Fibroblast of upper back skin (primary cell): ENCODE data around the gene MELTF.

Source experiments
- DNase-seq: peaks from one replicate; pipeline ENCODE4 v3.0.0-alpha.2; 2013

MELTF gene

DNA sequence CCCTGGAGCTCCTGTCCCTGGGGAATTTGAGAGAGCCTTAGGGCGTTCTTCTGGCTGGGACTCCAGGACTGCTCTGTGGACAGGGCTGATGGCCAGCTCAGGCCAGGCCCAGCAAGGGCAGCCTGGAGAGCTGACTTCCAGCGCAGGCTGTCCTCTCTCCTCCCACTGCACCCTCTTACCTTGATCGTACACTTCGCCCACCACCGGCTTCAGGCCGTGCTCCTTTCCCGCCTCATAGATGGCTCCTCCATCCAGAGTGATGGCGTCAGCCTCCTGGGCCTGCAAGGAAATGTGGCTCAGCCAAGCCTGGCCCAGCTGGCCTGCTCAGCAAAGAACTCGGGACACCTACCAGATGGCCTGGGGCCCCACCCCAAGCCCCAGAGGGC, 3.1 kb downstream of the MELTF start:
- DNase-seq = no peak

DNA sequence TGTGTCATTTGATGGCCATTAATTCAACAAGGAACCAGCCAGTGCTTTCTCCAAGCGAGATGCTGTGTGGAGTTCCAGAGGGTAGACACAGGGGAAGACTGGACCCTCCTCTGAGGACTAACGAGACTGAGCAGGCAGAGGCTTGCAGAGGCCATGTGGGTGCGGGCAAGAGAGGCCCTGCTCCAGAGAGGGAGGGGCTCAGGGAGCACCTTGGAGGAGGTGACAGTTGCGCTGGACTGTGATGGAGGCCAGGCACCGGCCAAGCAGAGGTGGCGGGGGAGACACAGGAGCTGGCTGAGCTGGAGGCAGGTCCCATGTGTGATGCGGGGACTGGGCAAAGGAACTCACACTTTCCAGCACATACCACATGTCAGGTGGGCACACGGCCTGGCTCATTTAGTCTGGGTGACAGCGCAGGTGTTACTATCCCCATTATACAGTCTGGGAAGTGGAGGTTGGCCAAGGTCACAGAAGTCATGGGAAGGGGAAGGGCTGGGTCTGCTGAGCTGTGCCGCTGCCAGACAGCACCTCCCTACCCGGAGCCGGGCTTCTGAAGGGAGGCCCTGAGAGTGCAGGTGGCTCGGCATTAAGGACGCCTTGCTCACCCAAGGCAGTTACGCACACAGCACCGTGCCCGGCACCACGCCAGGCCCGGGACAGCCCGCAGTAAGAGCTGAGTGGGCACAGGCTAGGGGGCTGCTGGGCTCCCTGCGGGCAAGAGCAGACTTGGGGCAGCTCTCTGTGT, 3.7 kb downstream of the MELTF start:
- no peak for DNase-seq

DNA sequence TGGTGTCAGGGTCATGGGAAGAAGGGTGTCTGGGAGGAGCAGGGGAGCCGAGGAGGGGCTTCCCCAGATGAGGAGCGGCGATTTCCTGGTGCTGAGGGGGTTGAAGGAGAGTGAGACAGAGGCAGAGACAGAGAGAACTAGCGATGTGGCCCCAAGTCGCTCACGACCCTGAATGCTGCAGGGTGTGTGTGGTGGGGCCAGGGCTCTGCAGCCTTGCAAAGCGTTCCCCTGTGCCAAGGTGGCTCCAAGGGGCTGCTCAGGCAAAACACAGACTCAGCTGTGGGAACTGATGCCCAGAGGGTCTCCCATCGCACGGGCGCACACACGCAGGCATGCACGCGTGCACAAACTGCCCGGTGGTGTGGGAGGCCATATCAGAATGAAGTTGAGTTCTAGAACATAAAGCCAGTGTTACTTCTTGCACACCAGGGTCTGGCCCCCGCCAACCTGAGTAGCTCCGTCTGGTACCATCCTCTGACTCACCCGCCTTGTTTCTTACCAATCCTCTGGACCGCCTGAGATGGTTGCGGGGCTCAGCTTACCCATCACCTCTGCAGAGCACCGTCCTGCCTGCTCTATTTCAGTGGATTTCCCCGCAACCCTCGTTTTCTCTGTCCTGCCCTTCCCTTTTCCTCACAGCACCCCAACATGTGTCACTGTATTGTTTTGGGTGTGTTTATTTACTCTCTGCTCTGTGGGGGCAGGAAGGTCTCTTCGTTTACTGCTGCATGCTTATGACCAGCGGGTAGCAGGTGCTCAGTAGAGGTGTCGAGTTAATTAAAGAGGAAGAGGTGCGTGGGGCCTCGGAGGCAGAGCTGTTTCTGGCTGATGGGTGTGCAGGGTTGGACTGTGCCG, 4.5 kb downstream of the MELTF start:
- no peak for DNase-seq

DNA sequence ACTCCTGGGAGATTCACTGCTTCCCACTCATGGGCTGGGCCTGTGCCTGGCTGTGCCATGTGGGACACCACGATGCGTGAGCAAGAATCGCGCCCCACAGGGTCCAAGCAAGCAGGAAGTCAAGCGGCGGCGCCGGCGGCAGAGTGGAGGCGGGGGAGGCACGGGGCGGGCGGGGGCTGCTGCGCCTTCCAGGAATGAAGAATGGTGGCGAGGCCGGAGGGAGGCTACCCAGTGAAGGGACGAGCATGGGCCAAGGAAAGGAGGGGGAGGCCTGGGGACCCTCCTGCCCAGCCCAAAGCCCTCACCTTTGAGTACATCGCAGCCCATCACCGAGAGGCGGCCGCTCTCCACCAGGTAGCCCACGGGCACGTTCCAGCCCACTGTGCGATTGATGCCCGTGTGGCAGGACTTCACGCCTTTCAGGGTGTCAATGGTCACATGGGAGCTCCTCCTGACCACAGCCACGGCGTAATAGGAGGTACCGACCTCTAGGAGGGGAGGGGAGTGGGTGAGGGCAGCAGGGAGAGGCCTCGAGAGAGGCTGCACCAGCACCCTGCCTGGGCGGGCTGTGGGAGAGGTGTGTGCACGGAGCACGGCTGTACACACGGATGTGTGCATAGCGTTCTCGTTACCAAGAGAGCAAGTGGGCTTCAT, 5.5 kb downstream of the MELTF start:
- DNase-seq = no peak

DNA sequence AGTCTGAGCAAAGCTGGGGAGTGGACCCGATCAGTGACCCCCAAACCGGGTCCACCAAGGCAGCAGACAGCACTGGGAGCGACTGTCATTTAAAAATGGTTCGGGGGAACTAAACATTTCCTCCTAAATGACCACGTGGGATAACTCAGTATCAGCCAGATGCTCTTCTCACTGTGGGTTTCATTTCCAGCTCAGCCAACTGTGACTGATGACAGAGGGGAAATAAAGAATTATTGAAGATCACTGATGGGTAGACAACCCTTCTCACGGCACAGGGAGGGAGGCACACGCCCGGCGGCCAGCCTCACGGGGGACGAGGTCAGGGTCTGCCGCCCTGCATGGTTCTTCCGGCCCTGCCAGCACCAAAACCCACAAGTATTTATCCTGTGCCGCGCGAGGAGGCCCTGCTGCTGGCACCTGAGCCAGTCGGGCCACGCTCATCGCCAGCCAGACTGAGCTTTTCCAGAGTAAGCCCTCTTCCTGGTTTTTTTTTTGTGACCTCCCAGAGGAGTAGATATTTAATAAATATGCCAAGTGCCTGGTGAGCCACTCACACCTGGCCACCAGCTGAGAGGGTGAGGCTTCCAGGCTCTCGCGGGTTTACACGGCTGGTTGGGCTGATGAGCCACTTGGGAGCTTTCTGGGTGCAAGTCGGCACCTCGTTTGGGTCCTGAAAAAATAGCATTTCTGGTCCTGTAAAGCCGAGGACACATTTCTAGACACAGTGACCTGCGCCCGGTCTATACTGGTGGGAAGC, 6.2 kb downstream of the MELTF start:
- no peak for DNase-seq

DNA sequence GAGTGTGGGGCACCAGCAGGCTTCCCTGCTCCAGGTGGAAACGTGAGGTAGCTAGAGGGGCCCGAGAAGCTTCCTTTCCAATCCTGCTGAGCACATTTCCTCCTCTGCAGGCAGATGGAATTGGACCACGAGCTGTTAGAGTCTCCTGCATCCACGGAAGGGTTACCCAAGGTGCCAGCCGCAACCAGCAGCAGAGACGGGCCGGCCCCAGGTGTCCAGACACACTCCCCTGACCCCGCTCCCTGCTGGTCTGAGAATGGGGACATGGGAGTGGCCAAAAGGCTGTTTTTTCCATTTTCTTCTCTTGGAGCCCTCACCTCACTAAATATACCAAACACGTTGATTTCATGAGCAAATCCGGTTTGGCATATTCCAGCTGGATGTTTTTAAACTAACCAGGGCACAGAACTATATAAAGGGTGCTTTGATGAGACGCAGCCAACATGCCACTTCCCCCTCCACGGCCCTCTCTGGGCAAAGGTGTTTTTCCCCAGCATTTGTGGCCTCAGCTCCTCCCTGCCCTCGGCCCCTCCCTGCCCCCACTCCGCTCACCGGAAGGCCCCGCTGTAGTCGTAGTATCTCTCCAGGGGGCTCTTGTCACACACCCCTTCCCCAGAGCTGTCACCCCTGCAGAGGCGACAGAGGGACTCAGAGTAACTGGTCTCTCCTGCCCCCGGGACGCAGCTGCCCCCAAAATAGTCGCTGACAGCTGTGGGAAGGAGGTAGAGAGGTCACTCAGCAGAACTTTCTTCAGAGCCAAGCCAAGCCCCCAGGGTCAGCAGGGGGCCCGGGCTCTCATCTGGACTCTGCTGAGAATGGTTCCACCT, 7.0 kb downstream of the MELTF start:
- no peak for DNase-seq

DNA sequence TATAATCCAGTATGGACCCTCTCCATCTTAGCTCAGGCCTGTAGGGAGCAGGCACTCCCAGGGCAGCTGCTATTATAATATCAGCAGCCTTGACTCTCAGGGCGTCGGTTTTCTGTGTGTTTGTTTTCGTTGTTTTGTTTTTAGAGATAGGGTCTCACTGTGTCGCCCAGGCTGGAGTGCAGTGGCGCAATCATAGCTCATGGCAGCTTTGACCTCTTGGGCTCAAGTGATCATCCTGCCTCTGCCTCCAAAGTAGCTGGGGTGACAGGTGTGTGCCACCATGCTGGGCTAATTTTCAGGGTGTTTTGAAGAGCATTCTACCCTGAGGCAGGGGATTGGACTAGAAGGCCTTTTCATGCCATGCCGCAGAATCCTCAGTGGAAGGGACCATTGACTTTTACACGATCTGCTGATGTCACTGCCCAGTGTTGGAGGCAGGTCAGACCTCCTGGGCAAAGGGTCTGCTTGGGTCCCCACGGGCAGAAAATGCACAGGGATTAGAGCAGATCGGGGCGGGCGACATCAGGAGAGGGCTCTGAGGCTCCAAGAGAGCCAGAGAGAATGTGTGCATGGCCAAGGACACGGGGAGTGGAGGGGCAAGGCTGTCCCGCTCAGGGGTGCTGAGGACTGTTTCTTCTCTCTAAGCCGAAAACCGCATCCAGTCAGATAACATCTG, 7.8 kb downstream of the MELTF start:
- DNase-seq = no peak

DNA sequence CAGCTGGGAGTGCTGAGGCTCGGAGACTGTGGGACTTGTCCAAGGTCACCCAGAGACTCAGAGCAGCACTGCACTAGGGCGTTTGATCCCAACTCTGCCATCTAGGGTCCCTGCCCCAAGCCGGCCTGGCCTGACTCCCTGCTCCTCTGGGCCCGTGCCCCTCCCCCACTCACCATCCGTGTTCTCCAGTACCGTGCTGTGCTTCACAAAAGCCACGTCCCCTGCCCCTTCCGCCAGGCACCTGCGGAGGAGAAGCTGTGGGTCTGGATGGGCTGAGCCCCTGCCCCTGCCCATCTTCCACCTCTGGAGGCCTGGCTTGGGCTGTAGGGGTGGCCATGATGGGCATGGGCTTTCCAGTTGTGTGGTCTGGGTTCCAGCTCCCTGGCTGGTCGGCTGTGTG, 8.4 kb downstream of the MELTF start:
- no peak for DNase-seq

DNA sequence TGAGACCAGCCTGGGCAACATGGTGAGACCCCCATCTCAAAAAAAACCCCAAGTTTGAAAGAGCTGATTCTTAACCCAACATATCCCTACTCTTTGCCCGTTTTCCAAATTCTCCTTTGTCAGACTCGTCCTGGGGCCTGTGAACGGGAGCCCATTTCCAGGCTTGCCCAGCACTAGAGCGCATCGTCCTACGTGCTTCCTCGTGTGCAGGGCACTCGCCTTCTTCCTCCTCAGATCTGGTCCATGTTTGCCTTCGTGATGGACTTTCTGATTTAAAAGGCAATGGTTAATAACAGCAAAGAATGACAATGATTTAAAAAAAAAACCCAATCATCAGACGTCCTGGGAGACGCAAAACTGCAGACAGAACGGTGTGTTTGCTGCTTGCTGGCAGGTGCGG, 10.1 kb downstream of the MELTF start:
- no peak for DNase-seq

DNA sequence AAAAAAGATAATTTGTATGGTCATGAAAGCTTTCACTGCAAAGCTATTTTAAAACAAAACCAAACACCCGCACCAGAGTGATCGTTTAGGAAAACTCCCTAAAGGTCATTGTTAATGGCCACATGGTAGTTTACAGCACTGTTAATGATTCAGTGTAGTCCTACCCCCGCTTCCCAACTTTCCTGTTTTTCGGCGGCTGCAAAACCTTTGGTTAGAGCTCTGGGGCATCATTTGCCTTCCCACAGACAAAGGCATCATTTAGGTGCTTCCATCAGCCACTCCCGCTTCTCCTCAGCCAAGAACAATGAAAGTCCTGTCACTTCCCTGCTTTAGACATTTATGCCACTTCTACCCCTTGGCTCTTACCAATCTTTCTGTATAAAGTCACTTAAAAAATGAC, 10.6 kb downstream of the MELTF start:
- DNase-seq = no peak

DNA sequence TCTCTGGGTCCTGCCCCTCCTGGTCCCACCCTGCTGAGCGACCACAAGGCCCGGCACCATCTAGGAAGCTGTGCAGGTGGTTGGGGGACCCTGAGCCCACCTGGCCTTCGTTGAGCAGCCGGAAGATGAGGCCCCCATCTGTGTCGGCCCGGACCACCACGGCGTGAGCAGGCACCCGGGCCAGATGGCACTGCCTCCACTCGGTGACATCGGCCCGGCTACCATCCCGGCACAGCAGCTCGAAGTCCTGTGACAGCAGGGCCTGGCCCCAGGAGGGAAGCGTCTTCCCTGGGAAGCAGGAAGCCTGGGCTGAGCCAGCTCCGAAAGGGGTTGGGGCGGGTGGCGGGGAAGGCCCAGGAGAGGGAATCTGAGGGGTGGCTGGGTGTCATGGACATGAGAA, 12.6 kb downstream of the MELTF start:
- DNase-seq = no peak

DNA sequence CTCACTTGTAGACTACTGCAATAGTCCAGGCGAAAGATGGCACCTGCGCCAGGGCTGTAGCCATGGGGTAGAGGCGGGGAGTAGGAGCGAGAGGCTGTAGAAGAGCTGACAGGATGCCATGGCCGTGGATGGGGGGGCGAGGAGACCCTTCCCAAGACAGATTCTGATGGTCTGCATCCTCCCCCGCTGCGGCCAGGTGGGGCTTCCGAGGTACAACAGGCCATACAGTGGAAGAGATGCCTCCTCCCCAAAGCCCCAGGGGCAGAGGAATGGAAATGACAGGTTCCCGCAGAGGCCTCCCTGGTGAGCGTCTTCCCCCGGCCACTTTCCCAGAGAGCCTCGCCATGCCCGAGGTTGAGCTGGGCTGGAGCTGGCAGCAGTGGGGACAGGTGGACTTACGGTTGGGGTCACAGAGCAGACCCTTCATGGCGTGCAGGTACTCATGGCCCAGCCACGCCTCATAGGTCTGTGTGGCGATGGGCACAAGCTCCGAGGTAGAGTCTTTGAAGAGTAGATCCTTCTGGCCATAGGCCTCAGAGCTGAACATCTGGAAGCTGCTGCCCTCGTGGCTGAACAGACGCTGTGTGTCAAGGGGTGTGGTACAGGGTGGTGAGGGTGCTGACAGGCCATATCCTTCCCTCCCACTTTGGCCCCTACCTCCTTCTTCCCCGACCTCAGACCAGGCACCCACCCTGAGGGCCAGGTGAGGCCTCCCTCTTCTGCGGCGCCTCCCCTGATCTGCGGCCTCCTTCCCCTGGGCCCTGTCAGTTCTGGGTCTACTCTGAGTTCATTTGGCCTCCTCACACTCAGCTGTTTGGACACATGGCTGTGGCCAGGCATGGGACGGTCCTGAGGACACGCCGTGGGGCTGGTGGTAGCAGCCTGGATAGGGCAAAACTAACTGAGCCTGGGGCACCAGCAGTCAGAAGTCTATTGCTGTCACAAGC, 13.6 kb downstream of the MELTF start:
- no peak for DNase-seq

DNA sequence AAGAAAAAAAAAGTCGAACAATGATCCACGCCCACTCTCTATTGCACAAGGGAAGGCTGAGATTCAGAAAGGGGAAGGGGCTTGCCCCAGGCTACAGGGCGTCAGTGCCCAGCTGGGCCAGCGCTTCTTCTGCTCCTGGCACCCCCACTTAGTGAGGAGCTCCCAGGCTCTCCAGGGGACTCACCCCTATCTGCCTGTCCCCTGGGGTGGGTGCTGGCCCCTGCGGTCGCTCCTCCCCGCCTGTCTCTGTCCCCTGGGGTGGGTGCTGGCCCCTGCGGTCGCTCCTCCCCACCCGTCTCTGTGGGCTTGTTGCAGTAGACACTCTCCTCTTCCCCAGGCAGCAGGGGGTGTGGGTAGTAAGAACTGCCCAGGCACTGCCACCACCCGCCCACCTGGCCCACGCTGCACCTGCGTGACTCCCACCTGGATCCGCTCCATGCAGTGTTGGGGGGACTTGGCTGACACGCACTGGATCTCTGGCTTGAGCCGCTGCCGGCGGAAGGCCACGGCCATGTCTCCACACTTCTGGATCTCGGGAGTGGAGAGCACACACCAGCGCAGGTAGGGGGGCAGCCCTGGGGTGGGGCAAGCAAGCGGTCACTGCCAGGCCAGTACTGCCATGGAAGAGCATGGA, 14.6 kb downstream of the MELTF start:
- no peak for DNase-seq

DNA sequence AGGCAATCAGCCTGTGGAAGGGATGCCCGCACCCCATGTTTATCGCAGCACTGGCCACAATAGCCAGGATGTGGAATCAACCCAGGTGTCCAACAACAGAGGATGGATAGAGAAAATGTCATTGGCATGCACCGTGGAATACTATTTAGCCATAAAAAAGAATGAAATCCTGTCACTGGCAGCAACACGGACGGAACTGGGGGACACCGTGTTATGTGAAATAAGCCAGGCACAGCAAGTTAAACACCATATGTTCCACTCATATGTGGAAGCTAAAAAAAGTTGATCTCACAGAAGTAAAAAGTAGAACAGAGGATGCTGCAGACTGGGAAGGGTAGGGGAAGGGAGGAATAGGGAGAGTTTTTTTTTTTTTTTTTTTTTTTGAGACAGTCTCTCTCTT, 15.6 kb downstream of the MELTF start:
- no peak for DNase-seq

DNA sequence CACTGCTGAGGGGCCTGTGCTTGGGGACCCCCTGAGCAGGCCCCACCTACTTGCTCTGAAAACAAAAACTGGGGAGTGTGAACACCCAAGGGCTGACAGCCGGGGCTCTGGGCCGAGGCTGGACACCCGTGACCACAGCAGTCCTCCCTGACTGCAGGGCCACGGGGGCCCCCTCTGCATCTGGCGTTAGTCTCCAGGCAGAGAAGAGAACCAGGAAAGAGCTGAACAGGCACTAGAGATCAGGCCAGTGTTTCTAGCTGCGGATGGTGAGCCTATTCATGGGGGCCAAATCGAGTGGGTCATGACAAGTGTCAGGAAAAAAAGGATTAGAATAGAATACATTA, 17.1 kb downstream of the MELTF start:
- no peak for DNase-seq

DNA sequence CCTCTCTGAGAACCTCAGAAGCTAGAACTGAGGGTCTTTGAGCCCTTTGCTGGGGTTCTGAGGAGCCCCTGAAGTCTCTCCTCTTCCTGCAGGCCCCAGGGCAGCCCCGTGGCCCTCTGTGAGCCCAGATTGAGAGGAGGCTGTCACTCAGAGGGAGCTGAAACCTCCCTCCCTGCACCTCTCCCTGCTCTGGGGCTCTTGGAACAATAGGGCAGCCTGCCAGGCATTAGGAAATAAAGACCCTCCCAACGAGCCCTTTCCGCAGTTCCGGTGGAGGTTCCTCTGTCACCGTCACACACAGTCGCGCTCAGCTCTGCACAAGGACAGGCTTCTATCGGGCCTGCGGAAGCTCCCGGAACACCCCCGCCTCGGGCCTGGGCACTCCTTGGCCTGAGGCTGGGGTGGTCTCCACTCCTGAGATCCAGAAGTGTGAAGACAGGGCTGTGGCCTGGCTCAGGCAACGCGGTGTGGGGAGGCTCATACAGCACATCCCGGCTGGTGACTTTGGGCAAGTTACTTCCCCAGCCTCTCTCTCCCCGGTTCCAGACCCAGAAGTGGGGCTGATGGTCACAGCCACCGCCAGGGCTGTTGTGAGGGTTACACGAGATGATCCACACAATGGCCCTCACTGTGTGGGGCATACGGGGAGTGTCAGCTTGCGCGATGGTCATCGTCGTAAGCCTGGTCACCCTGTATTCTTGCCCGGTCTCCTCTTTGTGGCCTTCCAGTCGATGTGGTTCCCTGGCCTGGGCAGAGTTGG, 17.7 kb downstream of the MELTF start:
- DNase-seq = no peak

DNA sequence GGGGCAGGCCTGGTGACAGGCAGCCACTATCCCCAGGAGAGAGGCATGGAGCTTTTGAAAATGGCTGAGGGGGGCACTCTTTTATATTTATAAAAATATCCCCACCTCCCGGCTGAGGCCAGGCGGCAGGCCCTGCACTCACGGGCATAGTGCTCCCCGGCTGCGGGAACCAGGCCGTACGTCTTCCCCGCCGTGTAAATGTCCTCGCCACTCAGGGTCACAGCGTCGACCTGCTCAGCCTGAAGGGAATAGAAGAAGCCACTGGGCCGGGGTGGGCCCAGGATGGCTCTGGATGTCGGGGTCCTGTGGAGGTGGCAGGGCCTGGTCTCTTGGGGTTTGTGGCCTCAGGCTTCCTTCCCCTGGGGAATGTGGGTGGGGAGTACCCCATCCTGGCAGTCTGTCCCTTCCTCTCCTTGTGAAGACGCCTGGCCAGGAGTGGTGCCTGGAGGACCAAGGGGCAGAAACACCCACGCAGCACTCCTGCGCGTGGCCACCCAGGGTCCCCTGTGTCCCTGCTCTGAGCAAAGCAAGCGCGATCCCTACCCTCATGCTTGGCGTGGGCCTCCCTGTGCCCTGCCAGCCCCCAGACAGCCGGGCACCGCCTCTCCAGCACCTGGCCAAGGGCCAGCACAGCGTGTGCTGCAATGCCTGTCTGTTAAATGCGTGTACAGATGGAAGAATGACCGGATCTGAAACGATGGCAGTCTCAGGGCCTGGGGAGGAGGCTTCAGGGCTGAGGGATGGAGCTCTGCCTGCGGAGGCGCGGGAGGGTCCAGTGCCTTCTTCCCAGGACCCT, 18.9 kb downstream of the MELTF start:
- no peak for DNase-seq

DNA sequence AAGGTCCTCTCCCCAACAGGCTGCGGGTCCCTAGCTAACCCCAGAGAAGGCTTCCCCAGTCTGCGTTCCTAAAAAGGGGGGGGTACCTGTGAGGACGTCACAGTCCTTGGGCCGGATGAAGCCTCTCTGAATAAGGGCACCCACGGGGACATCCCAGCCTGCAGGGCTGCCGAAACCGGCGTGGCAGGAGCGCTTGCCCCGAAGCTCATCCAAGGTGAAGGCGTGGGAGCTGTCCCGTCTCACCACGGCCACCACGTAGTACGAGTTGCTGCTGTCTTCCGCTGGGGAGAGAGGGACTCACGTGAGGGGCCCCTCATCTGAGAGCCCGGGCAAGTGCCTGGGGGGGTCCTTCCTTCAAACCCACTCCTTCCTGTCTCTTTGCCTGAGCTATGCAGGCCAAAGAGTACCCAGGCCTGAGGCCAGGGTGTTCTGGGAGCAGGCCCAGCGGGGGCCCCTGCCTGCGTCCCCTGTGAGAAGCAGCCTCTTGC, 20.0 kb downstream of the MELTF start:
- DNase-seq = no peak
